ENCODE measurements around the gene LRP1B.

DNA sequence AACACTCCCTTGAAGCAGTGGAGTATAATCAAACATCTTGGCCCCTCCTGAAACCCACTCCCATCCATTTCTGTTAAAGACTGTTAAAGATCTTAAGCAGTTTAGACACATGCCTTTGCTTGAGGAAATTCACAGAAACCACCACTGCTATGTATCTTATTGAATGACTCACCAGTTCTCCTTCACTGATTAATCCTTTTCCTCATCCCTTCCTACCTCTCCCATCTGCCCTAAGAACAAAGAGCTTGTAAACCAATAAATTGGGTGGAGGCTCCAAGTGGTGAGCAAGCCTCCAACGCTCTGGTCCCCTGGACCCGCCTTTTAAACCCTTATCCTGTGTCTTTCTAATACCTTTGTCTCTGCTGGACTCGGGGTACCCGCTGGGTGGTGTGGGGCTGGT is 746.1 kb downstream of the LRP1B start:
- TF ChIP-seq CTCF (IDR thresholded peaks at IDR 0.05) (no peak), POLR2A (IDR thresholded peaks at IDR 0.05) (no peak)

All from Peyer's patch (tissue), 4 donors.